Measurements from ENCODE around the gene SNED1.

SNED1 gene

DNA sequence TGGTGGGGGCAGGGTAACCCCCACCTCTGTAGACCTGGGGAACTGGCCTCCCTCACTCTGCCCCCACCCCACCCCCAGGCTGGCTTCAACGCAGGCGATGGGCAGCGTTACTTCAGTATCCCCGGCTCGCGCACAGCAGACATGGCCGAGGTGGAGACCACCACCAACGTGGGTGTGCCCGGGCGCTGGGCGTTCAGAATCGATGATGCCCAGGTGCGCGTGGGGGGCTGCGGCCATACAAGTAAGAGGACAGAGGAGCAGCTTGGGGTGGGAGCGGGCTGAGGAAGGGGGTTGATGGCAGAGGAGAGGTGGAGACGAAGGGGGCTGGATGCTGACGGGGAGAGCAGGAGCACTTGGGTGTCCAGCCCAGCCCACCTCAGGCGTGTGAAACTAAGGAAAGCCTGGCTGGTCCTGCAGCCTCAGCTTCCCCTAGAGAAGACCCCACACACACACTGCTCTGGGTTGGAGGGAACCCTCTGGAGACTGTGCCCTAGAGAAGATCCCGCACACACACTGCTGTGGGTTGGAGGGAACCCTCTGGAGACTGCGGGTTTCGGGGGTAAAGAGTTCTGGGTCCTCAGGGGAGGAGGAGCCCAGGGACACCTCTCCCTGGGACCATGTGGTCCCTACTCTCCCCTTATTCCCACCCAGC, 36.2 kb downstream of the SNED1 start:
- TF ChIP-seq EZH2phosphoT487 (IDR thresholded peaks at IDR 0.05; ENCODE audit: borderline replicate concordance), result no peak
- TF ChIP-seq, protein P1, sequence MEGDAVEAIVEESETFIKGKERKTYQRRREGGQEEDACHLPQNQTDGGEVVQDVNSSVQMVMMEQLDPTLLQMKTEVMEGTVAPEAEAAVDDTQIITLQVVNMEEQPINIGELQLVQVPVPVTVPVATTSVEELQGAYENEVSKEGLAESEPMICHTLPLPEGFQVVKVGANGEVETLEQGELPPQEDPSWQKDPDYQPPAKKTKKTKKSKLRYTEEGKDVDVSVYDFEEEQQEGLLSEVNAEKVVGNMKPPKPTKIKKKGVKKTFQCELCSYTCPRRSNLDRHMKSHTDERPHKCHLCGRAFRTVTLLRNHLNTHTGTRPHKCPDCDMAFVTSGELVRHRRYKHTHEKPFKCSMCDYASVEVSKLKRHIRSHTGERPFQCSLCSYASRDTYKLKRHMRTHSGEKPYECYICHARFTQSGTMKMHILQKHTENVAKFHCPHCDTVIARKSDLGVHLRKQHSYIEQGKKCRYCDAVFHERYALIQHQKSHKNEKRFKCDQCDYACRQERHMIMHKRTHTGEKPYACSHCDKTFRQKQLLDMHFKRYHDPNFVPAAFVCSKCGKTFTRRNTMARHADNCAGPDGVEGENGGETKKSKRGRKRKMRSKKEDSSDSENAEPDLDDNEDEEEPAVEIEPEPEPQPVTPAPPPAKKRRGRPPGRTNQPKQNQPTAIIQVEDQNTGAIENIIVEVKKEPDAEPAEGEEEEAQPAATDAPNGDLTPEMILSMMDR (conservative IDR thresholded peaks at IDR 0.05; ENCODE audit: low read length), result no peak
- Histone ChIP-seq H3K9ac (ENCODE audit: low read depth, low read length, poor library complexity, severe bottlenecking) (no peak overlapping the region), H3F3A (ENCODE audit: low read depth) (no peaks in the 10 kb centered on the region), H3K27me3 (ENCODE audit: insufficient read depth, low read length, poor library complexity, severe bottlenecking) (no peaks in the 10 kb centered on the region), H3K9me3 (ENCODE audit: insufficient read depth, low read depth, low read length) (no peaks in the 10 kb centered on the region; the same call in 1 of the 2 replicates), H2AFZ (ENCODE audit: low read length) (no peak overlapping the region), H3K9me2 (replicated peaks; ENCODE audit: low read depth, low read length) (no peaks in the 10 kb centered on the region), H3K79me2 (ENCODE audit: insufficient read depth, low read length) (no peaks in the 10 kb centered on the region), H3K4me2 (ENCODE audit: low read depth, low read length, poor library complexity, severe bottlenecking) (no peak overlapping the region), H3K4me1 (ENCODE audit: insufficient read depth, low read length, poor library complexity, severe bottlenecking) (no peaks in the 10 kb centered on the region), H3K4me3 (ENCODE audit: low read length, poor library complexity, severe bottlenecking) (no peak overlapping the region), H4K20me1 (ENCODE audit: insufficient read depth, low read length, poor library complexity, severe bottlenecking) (no peaks in the 10 kb centered on the region), H3K36me3 (ENCODE audit: insufficient read depth, low read length) (no peaks in the 10 kb centered on the region)

GRCh38 chr2:241035142-241035817, 36.9 kb downstream of the SNED1 start:
- Histone ChIP-seq H4K20me1 (ENCODE audit: insufficient read depth, low read length, poor library complexity, severe bottlenecking) (no peaks in the 10 kb centered on the region), H3K4me2 (ENCODE audit: low read depth, low read length, poor library complexity, severe bottlenecking) (no peak overlapping the region), H3K27me3 (ENCODE audit: insufficient read depth, low read length, poor library complexity, severe bottlenecking) (no peaks in the 10 kb centered on the region), H3K4me3 (ENCODE audit: low read length, poor library complexity, severe bottlenecking) (no peak overlapping the region), H3K36me3 (ENCODE audit: insufficient read depth, low read length) (no peaks in the 10 kb centered on the region), H3K9me3 (ENCODE audit: insufficient read depth, low read depth, low read length) (no peaks in the 10 kb centered on the region; the same call in 1 of the 2 replicates), H3K79me2 (ENCODE audit: insufficient read depth, low read length) (no peaks in the 10 kb centered on the region), H2AFZ (ENCODE audit: low read length) (no peak overlapping the region), H3K9ac (ENCODE audit: low read depth, low read length, poor library complexity, severe bottlenecking) (no peak overlapping the region), H3K4me1 (ENCODE audit: insufficient read depth, low read length, poor library complexity, severe bottlenecking) (no peaks in the 10 kb centered on the region), H3K9me2 (replicated peaks; ENCODE audit: low read depth, low read length) (no peaks in the 10 kb centered on the region), H3F3A (ENCODE audit: low read depth) (no peaks in the 10 kb centered on the region)
- no peak for TF ChIP-seq EZH2phosphoT487 (IDR thresholded peaks at IDR 0.05; ENCODE audit: borderline replicate concordance)
- TF ChIP-seq, protein P1 (conservative IDR thresholded peaks at IDR 0.05; ENCODE audit: low read length), result no peak

DNA sequence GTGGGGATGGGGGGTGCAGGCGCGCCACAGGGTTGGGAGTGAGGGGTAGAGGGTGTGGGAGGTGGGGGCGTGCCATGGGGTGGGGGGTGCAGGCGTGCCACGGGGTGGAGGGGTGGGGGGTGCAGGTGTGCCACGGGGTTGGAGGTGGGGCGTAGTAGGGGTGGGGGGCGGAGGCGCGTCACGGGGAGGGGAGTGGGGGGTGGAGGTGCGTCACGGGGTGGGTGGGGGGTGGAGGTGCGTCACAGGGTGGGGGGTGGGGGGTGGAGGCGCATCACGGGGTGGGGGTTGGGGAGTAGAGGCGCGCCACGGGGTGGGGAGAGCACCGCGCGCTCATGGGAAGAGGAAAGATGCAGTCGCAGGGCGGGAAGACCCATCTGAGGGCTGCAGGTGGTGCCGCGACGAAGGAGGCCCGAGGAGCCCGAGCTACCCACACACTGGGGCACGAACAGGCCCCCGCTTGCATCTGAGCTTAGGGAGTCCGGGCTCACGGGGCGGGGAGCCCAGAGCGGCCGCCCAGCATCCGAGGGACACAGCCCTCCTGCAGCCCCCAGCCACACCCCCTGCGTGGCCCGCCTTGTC, 37.5 kb downstream of the SNED1 start:
- H3K9me3 ChIP-seq (ENCODE audit: insufficient read depth, low read depth, low read length), result no peaks in the 10 kb centered on the region; the same call in 1 of the 2 replicates
- no peaks in the 10 kb centered on the region for H3K9me2 ChIP-seq (replicated peaks; ENCODE audit: low read depth, low read length)
- TF ChIP-seq, protein P1 (conservative IDR thresholded peaks at IDR 0.05; ENCODE audit: low read length), result no peak
- no peak for TF ChIP-seq EZH2phosphoT487 (IDR thresholded peaks at IDR 0.05; ENCODE audit: borderline replicate concordance)
- no peaks in the 10 kb centered on the region for H3K27me3 ChIP-seq (ENCODE audit: insufficient read depth, low read length, poor library complexity, severe bottlenecking)
- H3K4me2 ChIP-seq (ENCODE audit: low read depth, low read length, poor library complexity, severe bottlenecking), result no peak overlapping the region
- H3K36me3 ChIP-seq (ENCODE audit: insufficient read depth, low read length), result no peaks in the 10 kb centered on the region
- H3K9ac ChIP-seq (ENCODE audit: low read depth, low read length, poor library complexity, severe bottlenecking), result no peak overlapping the region
- no peak overlapping the region for H2AFZ ChIP-seq (ENCODE audit: low read length)
- no peaks in the 10 kb centered on the region for H3K79me2 ChIP-seq (ENCODE audit: insufficient read depth, low read length)
- H3F3A ChIP-seq (ENCODE audit: low read depth), result no peaks in the 10 kb centered on the region
- H4K20me1 ChIP-seq (ENCODE audit: insufficient read depth, low read length, poor library complexity, severe bottlenecking), result no peaks in the 10 kb centered on the region
- H3K4me1 ChIP-seq (ENCODE audit: insufficient read depth, low read length, poor library complexity, severe bottlenecking), result no peaks in the 10 kb centered on the region
- H3K4me3 ChIP-seq (ENCODE audit: low read length, poor library complexity, severe bottlenecking), result no peak overlapping the region

All from Loucy (cell line).